Activated CD8-positive, alpha-beta memory T cell treated with anti-CD3 and anti-CD28 coated beads, Interleukin-2, amount 50 U/mL, for 1 hour (primary cell): Measurements from ENCODE around the gene KANK2.
"Not testable (repeated sequence)": the region's sequence is repeated elsewhere in the genome, so short reads cannot be mapped to it uniquely, and the experiment has no call there.

Experiments
- DNase-seq: peaks from one replicate; pipeline ENCODE4 v3.0.0-alpha.2; 2020; ENCODE audit errors: extremely low read depth

The KANK2 gene

GRCh38 chr19:11140023-11140538 is 57.3 kb downstream of the KANK2 start:
- not testable (repeated sequence) for DNase-seq

DNA sequence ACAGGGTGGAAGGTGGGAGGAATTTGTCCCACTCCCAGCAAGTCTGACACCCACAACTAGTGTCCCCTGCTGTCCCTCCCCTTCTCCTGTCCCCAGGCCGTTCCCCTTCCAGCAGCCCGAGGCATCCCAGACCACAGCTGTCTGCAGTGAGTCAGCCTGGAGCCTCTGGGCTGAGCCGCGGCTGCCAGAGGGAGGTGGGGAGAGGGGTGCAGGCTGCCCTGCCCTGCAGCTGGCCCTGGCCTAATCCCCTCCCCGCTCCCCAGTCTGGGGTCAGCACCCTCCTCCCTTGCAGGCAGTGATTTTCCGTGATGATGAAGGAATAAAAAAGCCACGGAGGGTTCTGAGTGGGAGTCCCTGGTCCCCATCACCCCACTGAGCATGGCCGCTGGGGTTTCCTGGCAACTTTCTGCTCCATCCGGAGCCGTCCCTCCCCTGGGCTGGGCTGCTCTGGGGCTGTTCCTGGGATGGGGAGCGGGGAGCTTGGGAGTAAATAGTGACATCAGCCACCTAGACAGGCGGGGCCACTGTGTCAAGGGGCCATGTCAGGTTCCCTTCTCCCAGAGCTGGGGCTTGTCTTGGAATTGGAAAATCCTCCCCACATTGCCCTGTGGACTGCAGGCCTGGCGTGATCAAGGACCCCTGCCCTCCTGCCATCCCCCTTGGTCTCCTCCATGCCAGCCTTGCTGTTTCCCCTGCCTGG is 58.6 kb downstream of the KANK2 start:
- DNase-seq = no peak

GRCh38 chr19:11137542-11138384 is 59.6 kb downstream of the KANK2 start:
- peak; percentile 12 for DNase-seq

DNA sequence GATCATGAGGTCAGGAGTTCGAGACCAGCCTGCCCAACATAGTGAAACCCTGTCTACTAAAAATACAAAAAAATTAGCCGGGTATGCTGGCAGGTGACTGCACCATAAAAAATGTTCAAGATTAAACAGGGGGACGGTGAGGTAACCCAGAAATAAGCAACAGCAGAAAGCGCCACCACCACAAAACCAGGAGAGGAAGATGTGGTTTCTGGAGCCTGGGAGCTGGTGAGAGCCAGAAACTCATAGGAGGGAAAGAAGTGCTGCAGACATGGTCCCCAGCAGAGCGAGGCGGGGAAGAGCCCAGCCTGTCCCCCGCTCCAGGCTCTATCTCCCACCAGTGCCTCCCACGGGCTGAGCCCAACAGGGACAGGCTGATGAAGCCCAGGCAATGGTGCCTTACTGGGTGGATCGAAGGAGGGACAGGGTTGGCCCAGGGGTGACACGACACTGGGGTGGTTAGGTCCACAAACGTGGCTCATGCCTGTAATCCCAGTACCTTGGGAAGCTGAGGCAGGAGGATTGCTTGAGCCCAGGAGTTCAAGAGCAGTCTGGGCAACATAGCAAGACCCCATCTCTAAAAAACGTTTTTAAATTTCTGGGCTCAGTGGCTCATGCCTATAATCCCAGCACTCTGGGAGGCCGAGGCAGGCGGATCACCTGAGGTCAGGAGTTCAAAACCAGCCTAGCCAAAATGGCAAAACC is 60.8 kb downstream of the KANK2 start:
- no peak for DNase-seq

DNA sequence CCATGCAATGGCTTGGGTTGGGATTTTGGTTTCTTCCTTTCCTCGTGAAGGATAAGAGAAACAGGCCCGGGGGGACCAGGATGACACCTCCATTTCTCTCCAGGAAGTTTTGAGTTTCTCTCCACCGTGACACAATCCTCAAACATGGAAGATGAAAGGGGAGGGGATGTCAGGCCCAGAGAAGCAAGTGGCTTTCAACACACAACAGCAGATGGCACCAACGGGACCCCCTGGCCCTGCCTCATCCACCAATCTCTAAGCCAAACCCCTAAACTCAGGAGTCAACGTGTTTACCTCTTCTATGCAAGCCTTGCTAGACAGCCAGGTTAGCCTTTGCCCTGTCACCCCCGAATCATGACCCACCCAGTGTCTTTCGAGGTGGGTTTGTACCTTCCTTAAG is 65.9 kb downstream of the KANK2 start:
- DNase-seq = no peak

DNA sequence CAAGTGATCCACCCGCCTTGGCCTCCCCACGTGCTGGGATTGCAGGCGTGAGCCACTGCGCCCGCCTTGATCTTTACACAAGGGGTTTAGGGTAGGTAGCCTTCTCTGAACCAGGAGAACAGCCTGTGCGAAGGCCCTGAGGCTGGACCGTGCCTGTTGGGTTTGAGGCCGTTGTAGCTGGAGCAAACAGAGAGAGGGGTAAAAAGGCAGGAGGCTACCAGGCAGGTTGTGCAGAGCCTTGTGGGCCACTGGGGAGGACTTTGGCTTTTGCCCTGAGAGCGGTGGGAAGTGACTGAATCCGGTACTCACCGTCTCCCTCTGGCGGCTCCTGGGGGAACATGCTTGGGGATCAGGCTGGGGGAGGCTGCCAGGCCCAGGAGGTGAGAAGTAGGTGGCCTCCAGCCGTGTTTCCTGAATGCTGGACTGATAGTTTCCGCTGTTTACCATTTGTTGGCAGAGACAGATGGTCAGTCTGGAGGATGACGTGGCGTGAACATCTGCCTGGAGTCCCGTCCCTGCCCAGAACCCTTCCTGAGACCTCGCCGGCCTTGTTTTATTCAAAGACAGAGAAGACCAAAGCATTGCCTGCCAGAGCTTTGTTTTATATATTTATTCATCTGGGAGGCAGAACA is 66.4 kb downstream of the KANK2 start:
- no peak for DNase-seq

- DNase-seq = no peak
These were observed 69.4 kb downstream of the KANK2 start for GRCh38 chr19:11127905-11128304.

GRCh38 chr19:11125994-11126685 is 71.2 kb downstream of the KANK2 start:
- peak; percentile 37 for DNase-seq

- DNase-seq = not testable (repeated sequence)
These were observed 73.2 kb downstream of the KANK2 start for GRCh38 chr19:11124157-11124556.

- DNase-seq = no peak
These were observed 74.2 kb downstream of the KANK2 start for GRCh38 chr19:11123114-11123513.

GRCh38 chr19:11121963-11122362 is 75.4 kb downstream of the KANK2 start:
- not testable (repeated sequence) for DNase-seq

DNA sequence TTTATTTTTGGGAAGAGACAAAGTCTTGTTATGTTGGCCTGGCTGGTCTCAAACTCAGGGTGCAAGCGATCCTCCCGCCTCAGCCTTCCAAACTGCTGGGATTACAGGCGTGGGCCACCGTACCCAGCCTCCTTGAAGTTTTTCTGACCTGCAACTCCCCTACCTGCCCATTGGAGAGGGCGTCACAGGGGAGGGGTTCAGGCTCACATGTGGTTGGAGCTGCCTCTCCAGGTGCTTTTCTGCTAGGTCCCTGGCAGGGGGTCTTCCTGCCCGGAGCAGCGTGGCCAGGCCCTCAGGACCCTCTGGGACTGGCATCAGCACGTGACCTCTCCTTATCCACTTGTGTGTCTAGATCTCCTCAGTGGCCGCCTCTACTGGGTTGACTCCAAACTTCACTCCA is 80.8 kb downstream of the KANK2 start:
- DNase-seq = no peak

- DNase-seq = no peak
These were observed 81.4 kb downstream of the KANK2 start for GRCh38 chr19:11115895-11116446.

DNA sequence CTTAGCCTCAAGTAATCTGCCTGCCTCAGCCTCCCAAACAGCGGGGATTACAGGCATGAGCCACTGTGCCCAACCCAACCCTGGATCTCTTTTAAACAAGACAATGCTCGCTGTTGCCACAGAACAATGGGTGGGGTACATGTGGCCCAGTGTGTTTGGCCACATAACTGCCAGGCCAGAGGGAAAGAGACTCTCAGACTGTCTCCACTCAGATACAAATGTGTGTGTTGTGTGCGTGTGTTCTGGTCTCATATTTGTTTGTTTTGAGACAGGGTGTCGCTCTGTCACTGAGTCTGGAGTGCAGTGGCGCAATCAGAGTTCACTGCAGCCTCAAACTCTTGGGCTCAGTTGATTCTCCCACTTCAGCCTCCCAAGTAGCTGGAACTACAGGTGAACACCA is 82.3 kb downstream of the KANK2 start:
- no peak for DNase-seq
